Measurements from ENCODE around the gene SOCS3.

SOCS3 gene

GRCh38 chr17:78400581-78401240 is 40.8 kb upstream of the SOCS3 start:
- no peaks in the 10 kb centered on the region for H3K4me1 ChIP-seq (ENCODE audit: control insufficient read depth, insufficient read depth, low read length)
- TF ChIP-seq ZNF600 (tag by site-specific recombination; IDR thresholded peaks at IDR 0.05) (0 out of 2 replicates have a peak, but pooled peaks have one; percentile 10), KLF16 (tag by site-specific recombination; IDR thresholded peaks at IDR 0.05) (no peak)
- H3K4me3 ChIP-seq (ENCODE audit: low read depth, low read length): no peak overlapping the region
- H3K9me3 ChIP-seq (ENCODE audit: control insufficient read depth, insufficient read depth, low read depth, low read length): no peaks in the 10 kb centered on the region
- H3K27ac ChIP-seq (ENCODE audit: extremely low read depth, low read depth, low read length): no peak overlapping the region
- CTCF ChIA-PET: interaction anchor here (1.6 kb wide), 1 partner anchor 40 kb away, joined by 5 read pairs; no protein-coding TSS in a partner anchor
- POLR2A ChIA-PET: interaction anchor here (1.3 kb wide), 1 partner anchor 10 kb away, joined by 3 read pairs; no protein-coding TSS in a partner anchor
- H3K36me3 ChIP-seq (ENCODE audit: control insufficient read depth in 2 of 2, insufficient read depth in 1 of 2, low read length in 2 of 2): peaks cover 37 to 96% of the 10 kb centered on the region in 2 experiments

DNA sequence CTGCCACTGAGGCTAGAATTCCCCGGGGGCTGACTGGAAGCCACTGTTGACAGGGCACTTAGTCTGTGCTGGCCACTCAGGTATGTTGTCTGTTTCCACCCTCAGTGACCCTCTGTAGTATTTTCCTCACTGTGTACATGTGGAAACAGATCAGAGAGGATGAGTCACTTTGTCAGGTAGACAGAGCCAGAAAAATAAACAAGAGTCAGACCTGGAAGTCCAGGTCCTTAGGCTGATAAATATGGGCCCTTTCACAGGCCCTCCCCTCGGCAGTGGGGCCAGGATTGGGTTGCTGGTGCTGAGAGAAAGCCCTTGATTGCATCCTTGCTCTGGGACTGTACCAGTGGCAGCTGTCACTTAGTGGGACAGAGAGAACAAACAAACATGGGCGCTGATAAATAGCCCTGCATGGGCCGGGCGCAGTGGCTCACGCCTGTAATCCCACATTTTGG is 39.8 kb upstream of the SOCS3 start:
- Histone ChIP-seq H3K4me3 (ENCODE audit: low read depth, low read length) (no peak overlapping the region), H3K4me1 (ENCODE audit: control insufficient read depth, insufficient read depth, low read length) (no peaks in the 10 kb centered on the region), H3K9me3 (ENCODE audit: control insufficient read depth, insufficient read depth, low read depth, low read length) (no peaks in the 10 kb centered on the region), H3K36me3 (ENCODE audit: control insufficient read depth in 2 of 2, insufficient read depth in 1 of 2, low read length in 2 of 2) (peaks cover 37 to 98% of the 10 kb centered on the region in 2 experiments), H3K27ac (ENCODE audit: extremely low read depth, low read depth, low read length) (no peak overlapping the region)
- ChIA-PET CTCF (interaction anchor here (1.6 kb wide), 1 partner anchor 39 kb away, joined by 5 read pairs; no protein-coding TSS in a partner anchor), POLR2A (no interaction called here)
- no peak for TF ChIP-seq ZNF10 (tag by site-specific recombination; IDR thresholded peaks at IDR 0.05)

- ChIA-PET POLR2A (no interaction called here), CTCF (interaction anchor here (0.7 kb wide), 1 partner anchor 148 kb away, joined by 4 read pairs; no protein-coding TSS in a partner anchor)
- H3K4me1 ChIP-seq (ENCODE audit: control insufficient read depth, insufficient read depth, low read length): no peaks in the 10 kb centered on the region
- H3K36me3 ChIP-seq (ENCODE audit: control insufficient read depth in 2 of 2, insufficient read depth in 1 of 2, low read length in 2 of 2): peaks cover 34 to 95% of the 10 kb centered on the region in 2 experiments
- H3K4me3 ChIP-seq (ENCODE audit: low read depth, low read length): no peak overlapping the region
- H3K27ac ChIP-seq (ENCODE audit: extremely low read depth, low read depth, low read length): no peak overlapping the region
- no peaks in the 10 kb centered on the region for H3K9me3 ChIP-seq (ENCODE audit: control insufficient read depth, insufficient read depth, low read depth, low read length)
- TF ChIP-seq, protein P1, sequence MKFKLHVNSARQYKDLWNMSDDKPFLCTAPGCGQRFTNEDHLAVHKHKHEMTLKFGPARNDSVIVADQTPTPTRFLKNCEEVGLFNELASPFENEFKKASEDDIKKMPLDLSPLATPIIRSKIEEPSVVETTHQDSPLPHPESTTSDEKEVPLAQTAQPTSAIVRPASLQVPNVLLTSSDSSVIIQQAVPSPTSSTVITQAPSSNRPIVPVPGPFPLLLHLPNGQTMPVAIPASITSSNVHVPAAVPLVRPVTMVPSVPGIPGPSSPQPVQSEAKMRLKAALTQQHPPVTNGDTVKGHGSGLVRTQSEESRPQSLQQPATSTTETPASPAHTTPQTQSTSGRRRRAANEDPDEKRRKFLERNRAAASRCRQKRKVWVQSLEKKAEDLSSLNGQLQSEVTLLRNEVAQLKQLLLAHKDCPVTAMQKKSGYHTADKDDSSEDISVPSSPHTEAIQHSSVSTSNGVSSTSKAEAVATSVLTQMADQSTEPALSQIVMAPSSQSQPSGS (tag by site-specific recombination; IDR thresholded peaks at IDR 0.05; ENCODE audit: low read depth): no peak
- no peak for TF ChIP-seq ZNF658 (tag by site-specific recombination; IDR thresholded peaks at IDR 0.05)
- no peak for TF ChIP-seq ZNF211 (tag by site-specific recombination; IDR thresholded peaks at IDR 0.05; ENCODE audit: low read depth)
- TF ChIP-seq SCRT2 (tag by site-specific recombination; IDR thresholded peaks at IDR 0.05): no peak
- no peak for TF ChIP-seq OSR2 (tag by site-specific recombination; IDR thresholded peaks at IDR 0.05)
- TF ChIP-seq ZNF423 (tag by site-specific recombination; IDR thresholded peaks at IDR 0.05): no peak
- TF ChIP-seq ZXDB (tag by site-specific recombination; IDR thresholded peaks at IDR 0.05): no peak
- no peak for TF ChIP-seq ZNF404 (tag by site-specific recombination; IDR thresholded peaks at IDR 0.05)
- no peak for TF ChIP-seq ZNF501 (tag by site-specific recombination; IDR thresholded peaks at IDR 0.05)
- no peak for TF ChIP-seq PRDM10 (tag by site-specific recombination; IDR thresholded peaks at IDR 0.05)
Measured at GRCh38 chr17:78399028-78399692, 39.3 kb upstream of the SOCS3 start.
